HEK293T (cell line): ENCODE results near the gene HOXA5.

ENCODE experiments used
- CTCF ChIA-PET: fragments of 350-600 bp; formaldehyde crosslinking; extraction: SDS; loops from one replicate; lab custom pipeline; 2021; ENCODE audit warnings: antibody characterized with exemption, inconsistent platforms; lab: Yijun Ruan, JAX
- POLR2A ChIA-PET: fragments of 350-600 bp; formaldehyde crosslinking; extraction: SDS; loops from one replicate; lab custom pipeline; 2020; ENCODE audit warnings: antibody characterized with exemption, inconsistent platforms; lab: Yijun Ruan, JAX
- DNase-seq: peaks from one replicate; pipeline ENCODE4 v3.0.0; 2012; ENCODE audit warnings: mixed read lengths; ENCODE audit errors: extremely low spot score
- ARNT ChIP-seq: fragments of 450-650 bp; IDR thresholded peaks from 2 replicates; pipeline ENCODE4 v1.6.1; 2017; ENCODE audit warnings: mild to moderate bottlenecking
- BHLHE40 ChIP-seq: fragments of 450-650 bp; IDR thresholded peaks from 2 replicates; pipeline ENCODE4 v1.6.1; 2016; ENCODE audit warnings: mild to moderate bottlenecking, moderate library complexity, borderline replicate concordance
- CTBP1 ChIP-seq: fragments of 450-650 bp; IDR thresholded peaks from 2 replicates; pipeline ENCODE4 v1.6.1; 2016; ENCODE audit warnings: borderline replicate concordance
- ELF4 ChIP-seq: fragments of 450-650 bp; IDR thresholded peaks from 2 replicates; pipeline ENCODE4 v1.6.1; 2017; ENCODE audit warnings: antibody characterized with exemption
- FOXA1 ChIP-seq: fragments of 450-650 bp; IDR thresholded peaks from 2 replicates; pipeline ENCODE4 v1.6.1; 2016; ENCODE audit warnings: mild to moderate bottlenecking
- FOXK2 ChIP-seq: fragments of 450-650 bp; IDR thresholded peaks from 2 replicates; pipeline ENCODE4 v1.6.1; 2016; ENCODE audit warnings: mild to moderate bottlenecking
- FOXM1 ChIP-seq: fragments of 450-650 bp; IDR thresholded peaks from 2 replicates; pipeline ENCODE4 v1.6.1; 2017; ENCODE audit warnings: mild to moderate bottlenecking, borderline replicate concordance
- HDGF ChIP-seq: fragments of 450-650 bp; IDR thresholded peaks from 2 replicates; pipeline ENCODE4 v1.6.1; 2017; ENCODE audit warnings: antibody characterized with exemption, borderline replicate concordance
- L3MBTL2 ChIP-seq: fragments of 450-650 bp; conservative IDR thresholded peaks from 2 replicates; pipeline ENCODE4 v1.6.1; 2016; ENCODE audit warnings: mild to moderate bottlenecking
- LEF1 ChIP-seq: fragments of 450-650 bp; IDR thresholded peaks from 2 replicates; pipeline ENCODE4 v1.6.1; 2017; ENCODE audit warnings: mild to moderate bottlenecking, borderline replicate concordance
- NFRKB ChIP-seq: fragments of 450-650 bp; IDR thresholded peaks from 2 replicates; pipeline ENCODE4 v1.6.1; 2016; ENCODE audit warnings: mild to moderate bottlenecking, moderate library complexity
- PKNOX1 ChIP-seq: fragments of 450-650 bp; IDR thresholded peaks from 2 replicates; pipeline ENCODE4 v1.6.1; 2016
- SP1 ChIP-seq: fragments of 450-650 bp; IDR thresholded peaks from 2 replicates; pipeline ENCODE4 v1.6.1; 2017
- SUZ12 ChIP-seq: fragments of 450-650 bp; IDR thresholded peaks from 2 replicates; pipeline ENCODE4 v1.6.1; 2016; ENCODE audit warnings: mild to moderate bottlenecking
- TARDBP ChIP-seq: fragments of 450-650 bp; IDR thresholded peaks from 2 replicates; pipeline ENCODE4 v1.6.1; 2016
- ZNF384 ChIP-seq: fragments of 450-650 bp; IDR thresholded peaks from 2 replicates; pipeline ENCODE4 v1.6.1; 2016

HOXA5 gene

GRCh38 chr7:27177795-27178320 lies 34.4 kb upstream of the HOXA5 start:
- no peak for DNase-seq
- ChIA-PET POLR2A (interaction anchor here (0.7 to 13.6 kb wide), 11 partner anchors 8 to 985 kb away, joined by 3 to 367 read pairs (median 6); partner anchors contain the start of genes HOXA11, HOXA3, HOXA5 and HOXA6), CTCF (interaction anchor here (1.0 to 2.3 kb wide), 3 partner anchors 9 to 18 kb away, joined by 3 to 8 read pairs (median 4); no protein-coding TSS in a partner anchor)
- TF ChIP-seq L3MBTL2 (no peak), ZNF384 (no peak), SP1 (no peak), CTBP1 (no peak), HDGF (no peak), FOXM1 (no peak), TARDBP (no peak), NFRKB (no peak), FOXK2 (no peak)

- DNase-seq, result no peak
- TF ChIP-seq FOXK2 (no peak), BHLHE40 (no peak), CTBP1 (no peak), L3MBTL2 (no peak), NFRKB (no peak), PKNOX1 (no peak), ARNT (no peak), FOXA1 (no peak), SUZ12 (no peak), FOXM1 (no peak), ZNF384 (no peak)
- CTCF ChIA-PET, result interaction anchor here (1.0 to 2.3 kb wide), 3 partner anchors 10 to 19 kb away, joined by 3 to 8 read pairs (median 4); no protein-coding TSS in a partner anchor
- POLR2A ChIA-PET, result interaction anchor here (0.7 to 13.6 kb wide), 10 partner anchors 9 to 985 kb away, joined by 3 to 367 read pairs (median 6); partner anchors contain the start of genes HNRNPA2B1, HOXA11, HOXA3 and HOXA5
Measured at GRCh38 chr7:27176962-27177794, 33.7 kb upstream of the HOXA5 start.

GRCh38 chr7:27176524-27176845 lies 33.0 kb upstream of the HOXA5 start:
- CTCF ChIA-PET, result interaction anchor here (1.0 to 2.3 kb wide), 2 partner anchors 19 to 80 kb away, joined by 3 to 8 read pairs; no protein-coding TSS in a partner anchor
- TF ChIP-seq SP1 (no peak), L3MBTL2 (no peak), FOXM1 (no peak), PKNOX1 (no peak), BHLHE40 (no peak), ZNF384 (no peak), SUZ12 (no peak), TARDBP (no peak), ARNT (no peak), HDGF (no peak), LEF1 (no peak), NFRKB (no peak), CTBP1 (no peak), FOXA1 (no peak), ELF4 (no peak), FOXK2 (no peak)
- DNase-seq, result no peak
- POLR2A ChIA-PET, result interaction anchor here (1.0 to 13.6 kb wide), 9 partner anchors 8 to 979 kb away, joined by 3 to 367 read pairs (median 7); partner anchors contain the start of genes HNRNPA2B1, HOXA11, HOXA3 and HOXA5

GRCh38 chr7:27175626-27176523 lies 32.4 kb upstream of the HOXA5 start:
- ChIA-PET CTCF (interaction anchor here (1.0 to 2.3 kb wide), 4 partner anchors 17 to 79 kb away, joined by 3 to 8 read pairs (median 4); partner anchors contain the start of gene HOXA5), POLR2A (interaction anchor here (1.0 to 13.6 kb wide), 10 partner anchors 10 to 978 kb away, joined by 3 to 367 read pairs (median 4); partner anchors contain the start of genes CBX3, HNRNPA2B1, HOXA11 and HOXA3)
- TF ChIP-seq FOXA1, result no peak
- TF ChIP-seq ARNT, result no peak
- TF ChIP-seq FOXK2, result no peak
- no peak for TF ChIP-seq BHLHE40
- TF ChIP-seq PKNOX1, result no peak
- no peak for TF ChIP-seq TARDBP
- TF ChIP-seq NFRKB, result no peak
- no peak for TF ChIP-seq SP1
- TF ChIP-seq L3MBTL2, result no peak; the same call in 1 of the 2 replicates
- TF ChIP-seq ZNF384, result no peak
- no peak for TF ChIP-seq FOXM1
- TF ChIP-seq LEF1, result no peak
- no peak for TF ChIP-seq CTBP1
- no peak for TF ChIP-seq SUZ12
- no peak; the same call in 1 of the 2 replicates for TF ChIP-seq HDGF
- no peak for DNase-seq

GRCh38 chr7:27174874-27175625 lies 31.6 kb upstream of the HOXA5 start:
- DNase-seq, result no peak
- CTCF ChIA-PET, result interaction anchor here (1.1 to 2.3 kb wide), 4 partner anchors 12 to 31 kb away, joined by 3 to 8 read pairs (median 4); partner anchors contain the start of gene HOXA5
- no peak for TF ChIP-seq NFRKB
- TF ChIP-seq ARNT, result no peak
- TF ChIP-seq FOXM1, result no peak
- TF ChIP-seq SP1, result no peak
- no peak for TF ChIP-seq PKNOX1
- no peak for TF ChIP-seq FOXK2
- TF ChIP-seq TARDBP, result no peak
- POLR2A ChIA-PET, result interaction anchor here (0.7 to 13.6 kb wide), 10 partner anchors 10 to 979 kb away, joined by 3 to 367 read pairs (median 4); partner anchors contain the start of genes CBX3, HOXA11, HOXA3 and HOXA5
